ENCODE results near the gene WNK2. TPM values are rescaled to one million over a fixed set of nuclear protein-coding genes. Genes with fewer than 3 reads are reported as not detected.

WNK2 gene
- total RNA-seq, 1 experiment from 2014 or later, result 0.07 TPM

DNA sequence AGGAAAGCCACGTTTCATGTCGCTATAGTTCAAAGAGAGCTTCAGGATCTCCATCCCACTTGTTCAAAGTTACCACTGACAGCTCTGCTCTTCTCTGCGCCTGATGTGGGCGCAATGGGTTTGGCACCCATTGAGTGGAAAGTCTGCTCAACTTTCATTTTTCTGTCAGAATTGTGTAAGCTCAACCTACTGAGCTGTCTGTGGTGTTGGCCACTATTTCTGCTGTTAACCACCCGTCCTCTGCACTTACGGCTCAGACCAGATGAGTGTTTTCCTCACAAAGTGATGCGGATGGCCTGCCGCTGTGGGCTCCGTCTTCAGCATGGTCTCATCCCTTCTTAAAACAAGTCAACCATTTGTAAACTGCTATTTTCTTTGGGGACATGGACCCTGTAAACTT lies 131.2 kb downstream of the WNK2 start:
- peaks cover 11% of the 10 kb centered on the region for H3K4me1 Mint-ChIP-seq (ENCODE audit: insufficient read depth, unreplicated experiment)
- peaks cover 32% of the 10 kb centered on the region for H3K27me3 Mint-ChIP-seq (ENCODE audit: insufficient read depth, unreplicated experiment)
- H3K9me3 Mint-ChIP-seq (ENCODE audit: unreplicated experiment), result no peaks in the 10 kb centered on the region
- ChIA-PET POLR2A (no interaction called here), CTCF (interaction anchor here (0.6 to 1.5 kb wide), 3 partner anchors 12 to 312 kb away, joined by 3 to 5 read pairs (median 3); no protein-coding TSS in a partner anchor)
- intact Hi-C loops (cut with micrococcal nuclease), result no loop called here
- no peak overlapping the region for H3K4me3 Mint-ChIP-seq (ENCODE audit: unreplicated experiment)
- no TSS peak for BruUV-seq (replicated peaks)
- no peak overlapping the region for H3K27ac Mint-ChIP-seq (ENCODE audit: low read depth, unreplicated experiment)
- no peaks in the 10 kb centered on the region for H3K36me3 Mint-ChIP-seq (ENCODE audit: insufficient read depth, unreplicated experiment)
- no peak for DNase-seq (ENCODE audit: unreplicated experiment)
- TF ChIP-seq, protein P1, sequence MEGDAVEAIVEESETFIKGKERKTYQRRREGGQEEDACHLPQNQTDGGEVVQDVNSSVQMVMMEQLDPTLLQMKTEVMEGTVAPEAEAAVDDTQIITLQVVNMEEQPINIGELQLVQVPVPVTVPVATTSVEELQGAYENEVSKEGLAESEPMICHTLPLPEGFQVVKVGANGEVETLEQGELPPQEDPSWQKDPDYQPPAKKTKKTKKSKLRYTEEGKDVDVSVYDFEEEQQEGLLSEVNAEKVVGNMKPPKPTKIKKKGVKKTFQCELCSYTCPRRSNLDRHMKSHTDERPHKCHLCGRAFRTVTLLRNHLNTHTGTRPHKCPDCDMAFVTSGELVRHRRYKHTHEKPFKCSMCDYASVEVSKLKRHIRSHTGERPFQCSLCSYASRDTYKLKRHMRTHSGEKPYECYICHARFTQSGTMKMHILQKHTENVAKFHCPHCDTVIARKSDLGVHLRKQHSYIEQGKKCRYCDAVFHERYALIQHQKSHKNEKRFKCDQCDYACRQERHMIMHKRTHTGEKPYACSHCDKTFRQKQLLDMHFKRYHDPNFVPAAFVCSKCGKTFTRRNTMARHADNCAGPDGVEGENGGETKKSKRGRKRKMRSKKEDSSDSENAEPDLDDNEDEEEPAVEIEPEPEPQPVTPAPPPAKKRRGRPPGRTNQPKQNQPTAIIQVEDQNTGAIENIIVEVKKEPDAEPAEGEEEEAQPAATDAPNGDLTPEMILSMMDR (IDR thresholded peaks at IDR 0.05; ENCODE audit: unreplicated experiment), result no peak

DNA sequence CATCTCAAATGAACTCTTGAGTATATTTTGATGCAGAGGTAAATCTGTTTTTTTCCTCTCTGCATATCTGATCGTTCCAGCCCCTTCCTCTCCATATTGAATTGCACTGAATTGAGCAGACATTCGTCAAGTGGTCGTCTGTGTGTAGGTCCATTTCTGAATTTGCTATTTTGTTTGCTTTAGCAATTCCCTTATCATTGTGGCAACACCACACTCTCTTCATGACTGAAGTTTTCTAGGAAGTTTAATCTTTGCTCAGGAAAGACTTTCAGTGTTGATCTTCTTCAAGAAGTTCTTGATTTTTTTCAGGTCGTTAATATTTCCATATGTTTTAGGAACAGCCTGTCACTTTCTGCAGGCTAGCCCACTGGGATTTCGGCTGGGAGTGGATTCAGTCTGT lies 132.0 kb downstream of the WNK2 start:
- POLR2A ChIA-PET, result no interaction called here
- CTCF ChIA-PET, result interaction anchor here (0.6 to 0.9 kb wide), 2 partner anchors 11 to 86 kb away, joined by 3 read pairs; no protein-coding TSS in a partner anchor
- peaks cover 23% of the 10 kb centered on the region for H3K27me3 Mint-ChIP-seq (ENCODE audit: insufficient read depth, unreplicated experiment)
- H3K9me3 Mint-ChIP-seq (ENCODE audit: unreplicated experiment), result no peaks in the 10 kb centered on the region
- no peak overlapping the region for H3K27ac Mint-ChIP-seq (ENCODE audit: low read depth, unreplicated experiment)
- TF ChIP-seq, protein P1 (IDR thresholded peaks at IDR 0.05; ENCODE audit: unreplicated experiment), result no peak
- intact Hi-C loops (cut with micrococcal nuclease), result no loop called here
- DNase-seq (ENCODE audit: unreplicated experiment), result no peak
- no peak overlapping the region for H3K4me3 Mint-ChIP-seq (ENCODE audit: unreplicated experiment)
- H3K36me3 Mint-ChIP-seq (ENCODE audit: insufficient read depth, unreplicated experiment), result no peaks in the 10 kb centered on the region
- BruUV-seq (replicated peaks), result no TSS peak
- H3K4me1 Mint-ChIP-seq (ENCODE audit: insufficient read depth, unreplicated experiment), result peaks cover 11% of the 10 kb centered on the region

DNA sequence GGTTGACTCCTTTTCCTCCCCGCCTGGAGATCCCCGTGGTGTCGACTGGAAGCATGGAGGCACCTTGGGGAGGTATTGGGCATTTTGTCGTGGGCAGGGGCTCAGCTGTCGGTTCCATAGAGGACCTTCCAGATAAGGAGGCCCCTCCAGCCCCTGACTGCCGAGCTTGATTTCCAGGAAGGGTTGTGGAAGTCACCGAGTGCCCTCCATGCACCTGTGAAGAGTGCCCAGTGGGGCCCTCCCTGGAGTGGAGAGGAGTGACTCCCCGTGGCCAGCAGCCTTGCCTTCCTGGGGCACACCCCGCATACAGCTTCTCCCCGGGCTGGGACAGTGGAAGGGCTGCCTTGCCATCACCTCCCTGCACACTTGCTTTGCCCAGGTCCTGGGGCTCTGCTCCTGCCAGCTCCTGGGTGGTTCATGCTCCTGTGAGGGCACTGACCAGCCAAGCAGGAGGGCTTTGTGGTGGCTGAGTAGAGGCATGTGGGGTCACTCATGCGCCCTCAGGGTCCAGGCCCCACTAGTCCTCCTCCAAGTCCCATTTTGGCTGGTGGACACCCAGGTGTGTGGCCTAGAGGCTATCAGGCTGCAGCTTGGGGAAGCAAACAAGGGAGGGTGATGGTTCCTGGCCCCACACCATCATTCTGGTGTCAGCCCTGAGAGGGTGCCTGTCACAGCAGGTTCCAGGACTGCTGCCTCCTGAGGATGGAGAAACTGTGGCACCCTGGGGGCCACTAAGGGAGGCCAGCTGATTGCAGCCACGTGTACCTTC lies 133.0 kb downstream of the WNK2 start:
- Mint-ChIP-seq H3K4me1 (ENCODE audit: insufficient read depth, unreplicated experiment) (peaks cover 11% of the 10 kb centered on the region), H3K27me3 (ENCODE audit: insufficient read depth, unreplicated experiment) (peaks cover 19% of the 10 kb centered on the region), H3K9me3 (ENCODE audit: unreplicated experiment) (no peaks in the 10 kb centered on the region), H3K27ac (ENCODE audit: low read depth, unreplicated experiment) (no peak overlapping the region), H3K36me3 (ENCODE audit: insufficient read depth, unreplicated experiment) (no peaks in the 10 kb centered on the region), H3K4me3 (ENCODE audit: unreplicated experiment) (no peak overlapping the region)
- no TSS peak for BruUV-seq (replicated peaks)
- DNase-seq (ENCODE audit: unreplicated experiment), result no peak
- intact Hi-C loops (cut with micrococcal nuclease), result no loop called here
- POLR2A ChIA-PET, result no interaction called here
- CTCF ChIA-PET, result interaction anchor here (0.6 to 0.9 kb wide), 2 partner anchors 12 to 55 kb away, joined by 3 read pairs; no protein-coding TSS in a partner anchor
- TF ChIP-seq, protein P1 (IDR thresholded peaks at IDR 0.05; ENCODE audit: unreplicated experiment), result no peak

DNA sequence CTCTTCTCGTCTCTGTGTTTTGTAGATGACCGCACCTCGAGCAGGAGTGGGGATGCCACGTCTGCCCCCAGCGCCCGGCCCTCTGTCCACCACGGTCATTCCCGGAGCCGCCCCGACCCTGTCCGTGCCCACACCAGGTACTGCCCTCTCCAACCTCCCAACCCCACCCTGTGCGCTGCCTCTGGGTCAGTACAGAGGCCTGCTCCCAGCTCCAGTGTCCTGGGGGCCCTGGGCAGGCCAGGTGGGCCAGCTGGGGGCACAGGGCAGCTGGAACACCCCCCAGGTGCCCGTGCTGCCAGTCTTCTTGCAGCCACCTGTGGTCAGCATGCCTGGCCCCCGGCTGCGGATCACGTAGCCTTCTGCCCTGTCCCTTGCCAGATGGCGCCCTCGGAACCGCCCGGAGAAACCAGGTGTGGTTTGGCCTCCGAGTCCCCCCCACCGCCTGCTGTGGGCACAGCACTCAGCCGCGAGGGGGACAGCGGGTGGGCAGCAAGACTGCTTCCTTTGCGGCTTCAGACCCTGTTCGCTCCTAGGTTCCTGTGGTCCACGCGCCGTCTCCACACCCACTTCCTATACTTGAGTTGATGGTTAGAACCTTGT lies 133.7 kb downstream of the WNK2 start:
- ChIA-PET POLR2A (interaction anchor here (0.8 kb wide), 1 partner anchor 81 kb away, joined by 3 read pairs; no protein-coding TSS in a partner anchor), CTCF (no interaction called here)

More for the DNA sequence above, 133.7 kb downstream of the WNK2 start:
- BruUV-seq (replicated peaks), result no TSS peak
- Mint-ChIP-seq H3K4me3 (ENCODE audit: unreplicated experiment) (no peak overlapping the region), H3K27ac (ENCODE audit: low read depth, unreplicated experiment) (no peak overlapping the region), H3K4me1 (ENCODE audit: insufficient read depth, unreplicated experiment) (peaks cover 10% of the 10 kb centered on the region), H3K36me3 (ENCODE audit: insufficient read depth, unreplicated experiment) (no peaks in the 10 kb centered on the region), H3K27me3 (ENCODE audit: insufficient read depth, unreplicated experiment) (peaks cover 19% of the 10 kb centered on the region), H3K9me3 (ENCODE audit: unreplicated experiment) (no peaks in the 10 kb centered on the region)
- TF ChIP-seq, protein P1 (IDR thresholded peaks at IDR 0.05; ENCODE audit: unreplicated experiment), result no peak
- DNase-seq (ENCODE audit: unreplicated experiment), result no peak
- intact Hi-C loops (cut with micrococcal nuclease), result no loop called here

Measured in MCF 10A (cell line).